ENCODE results near the gene JAG2. TPM values are rescaled to one million over a fixed set of nuclear protein-coding genes. Genes with fewer than 3 reads are reported as not detected.

The JAG2 gene
- total and polyA plus RNA-seq, 2 of the 13 experiments (the other 11 are each of a cell fraction or from before 2014, with no cell fraction given) = 0.04 to 0.16 TPM

GRCh38 chr14:105102893-105103292 is 65.7 kb downstream of the JAG2 start (continued):
- TF ChIP-seq, protein P1, sequence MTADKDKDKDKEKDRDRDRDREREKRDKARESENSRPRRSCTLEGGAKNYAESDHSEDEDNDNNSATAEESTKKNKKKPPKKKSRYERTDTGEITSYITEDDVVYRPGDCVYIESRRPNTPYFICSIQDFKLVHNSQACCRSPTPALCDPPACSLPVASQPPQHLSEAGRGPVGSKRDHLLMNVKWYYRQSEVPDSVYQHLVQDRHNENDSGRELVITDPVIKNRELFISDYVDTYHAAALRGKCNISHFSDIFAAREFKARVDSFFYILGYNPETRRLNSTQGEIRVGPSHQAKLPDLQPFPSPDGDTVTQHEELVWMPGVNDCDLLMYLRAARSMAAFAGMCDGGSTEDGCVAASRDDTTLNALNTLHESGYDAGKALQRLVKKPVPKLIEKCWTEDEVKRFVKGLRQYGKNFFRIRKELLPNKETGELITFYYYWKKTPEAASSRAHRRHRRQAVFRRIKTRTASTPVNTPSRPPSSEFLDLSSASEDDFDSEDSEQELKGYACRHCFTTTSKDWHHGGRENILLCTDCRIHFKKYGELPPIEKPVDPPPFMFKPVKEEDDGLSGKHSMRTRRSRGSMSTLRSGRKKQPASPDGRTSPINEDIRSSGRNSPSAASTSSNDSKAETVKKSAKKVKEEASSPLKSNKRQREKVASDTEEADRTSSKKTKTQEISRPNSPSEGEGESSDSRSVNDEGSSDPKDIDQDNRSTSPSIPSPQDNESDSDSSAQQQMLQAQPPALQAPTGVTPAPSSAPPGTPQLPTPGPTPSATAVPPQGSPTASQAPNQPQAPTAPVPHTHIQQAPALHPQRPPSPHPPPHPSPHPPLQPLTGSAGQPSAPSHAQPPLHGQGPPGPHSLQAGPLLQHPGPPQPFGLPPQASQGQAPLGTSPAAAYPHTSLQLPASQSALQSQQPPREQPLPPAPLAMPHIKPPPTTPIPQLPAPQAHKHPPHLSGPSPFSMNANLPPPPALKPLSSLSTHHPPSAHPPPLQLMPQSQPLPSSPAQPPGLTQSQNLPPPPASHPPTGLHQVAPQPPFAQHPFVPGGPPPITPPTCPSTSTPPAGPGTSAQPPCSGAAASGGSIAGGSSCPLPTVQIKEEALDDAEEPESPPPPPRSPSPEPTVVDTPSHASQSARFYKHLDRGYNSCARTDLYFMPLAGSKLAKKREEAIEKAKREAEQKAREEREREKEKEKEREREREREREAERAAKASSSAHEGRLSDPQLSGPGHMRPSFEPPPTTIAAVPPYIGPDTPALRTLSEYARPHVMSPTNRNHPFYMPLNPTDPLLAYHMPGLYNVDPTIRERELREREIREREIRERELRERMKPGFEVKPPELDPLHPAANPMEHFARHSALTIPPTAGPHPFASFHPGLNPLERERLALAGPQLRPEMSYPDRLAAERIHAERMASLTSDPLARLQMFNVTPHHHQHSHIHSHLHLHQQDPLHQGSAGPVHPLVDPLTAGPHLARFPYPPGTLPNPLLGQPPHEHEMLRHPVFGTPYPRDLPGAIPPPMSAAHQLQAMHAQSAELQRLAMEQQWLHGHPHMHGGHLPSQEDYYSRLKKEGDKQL (CRISPR knock-in tag; IDR thresholded peaks at IDR 0.05; ENCODE audit: low read depth) = no peak
- no peak for TF ChIP-seq ZNF451 (CRISPR knock-in tag; IDR thresholded peaks at IDR 0.05)
- TF ChIP-seq ZFP36L1 (CRISPR knock-in tag; IDR thresholded peaks at IDR 0.05) = no peak
- no peak for TF ChIP-seq ZNF20 (CRISPR knock-in tag; IDR thresholded peaks at IDR 0.05)
- TF ChIP-seq HNF4A (CRISPR knock-in tag; IDR thresholded peaks at IDR 0.05) = no peak
- TF ChIP-seq, protein P2, sequence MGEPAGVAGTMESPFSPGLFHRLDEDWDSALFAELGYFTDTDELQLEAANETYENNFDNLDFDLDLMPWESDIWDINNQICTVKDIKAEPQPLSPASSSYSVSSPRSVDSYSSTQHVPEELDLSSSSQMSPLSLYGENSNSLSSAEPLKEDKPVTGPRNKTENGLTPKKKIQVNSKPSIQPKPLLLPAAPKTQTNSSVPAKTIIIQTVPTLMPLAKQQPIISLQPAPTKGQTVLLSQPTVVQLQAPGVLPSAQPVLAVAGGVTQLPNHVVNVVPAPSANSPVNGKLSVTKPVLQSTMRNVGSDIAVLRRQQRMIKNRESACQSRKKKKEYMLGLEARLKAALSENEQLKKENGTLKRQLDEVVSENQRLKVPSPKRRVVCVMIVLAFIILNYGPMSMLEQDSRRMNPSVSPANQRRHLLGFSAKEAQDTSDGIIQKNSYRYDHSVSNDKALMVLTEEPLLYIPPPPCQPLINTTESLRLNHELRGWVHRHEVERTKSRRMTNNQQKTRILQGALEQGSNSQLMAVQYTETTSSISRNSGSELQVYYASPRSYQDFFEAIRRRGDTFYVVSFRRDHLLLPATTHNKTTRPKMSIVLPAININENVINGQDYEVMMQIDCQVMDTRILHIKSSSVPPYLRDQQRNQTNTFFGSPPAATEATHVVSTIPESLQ (CRISPR knock-in tag; conservative IDR thresholded peaks at IDR 0.05) = no peak
- TF ChIP-seq ZNF333 (CRISPR knock-in tag; IDR thresholded peaks at IDR 0.05; ENCODE audit: borderline replicate concordance) = no peak
- TF ChIP-seq HNRNPUL1 (IDR thresholded peaks at IDR 0.05; ENCODE audit: low read depth, low read length) = no peak
